Heart right ventricle (tissue), 16 donors: Measurements from ENCODE around the gene KLHL42. TPM values are rescaled to one million over a fixed set of nuclear protein-coding genes. Genes with fewer than 3 reads are reported as not detected.

ENCODE experiments used
- ATAC-seq, 8 donors: fragments of 200-7000 bp; cut with Tn5 transposase; one replicate each; pipeline ENCODE4 v1.9.1; 2020; ENCODE audit warnings: mild to moderate bottlenecking in 8 of 8, moderate library complexity in 8 of 8, moderate number of reproducible peaks in 1 of 8
- DNase-seq, 2 donors: peaks; one replicate each; pipeline ENCODE4 v3.0.0-alpha.2; 2020
- H3K27ac ChIP-seq, 10 donors: fragments of 200-600 bp; sonication (generic) in 2 of 10; one replicate each; pipeline versions ENCODE4 v1.5.0 to v1.8.0; 2020 to 2022; ENCODE audit warnings: mild to moderate bottlenecking in 3 of 10
- H3K27me3 ChIP-seq, 7 donors: fragments of 200-600 bp; one replicate each; pipeline ENCODE4 v1.8.0; 2021 to 2022; ENCODE audit warnings: mild to moderate bottlenecking in 2 of 7
- H3K36me3 ChIP-seq, 9 donors: fragments of 200-600 bp; sonication (generic) in 1 of 9; one replicate each; pipeline versions ENCODE4 v1.5.0 to v1.8.0; 2020 to 2022; ENCODE audit warnings: mild to moderate bottlenecking in 2 of 9
- H3K4me1 ChIP-seq, 9 donors: fragments of 200-600 bp; sonication (generic) in 1 of 9; one replicate each; pipeline versions ENCODE4 v1.5.0 to v1.8.0; 2020 to 2022; ENCODE audit warnings: mild to moderate bottlenecking in 4 of 9
- H3K4me3 ChIP-seq, 10 donors: fragments of 200-600 bp; sonication (generic) in 2 of 10; one replicate each; pipeline versions ENCODE4 v1.5.0 to v1.8.0; 2020 to 2022; ENCODE audit warnings: mild to moderate bottlenecking in 7 of 10, moderate library complexity in 2 of 10
- H3K9me3 ChIP-seq, 11 donors: fragments of 200-600 bp in 10 of 11; sonication (generic) in 2 of 11; one replicate each; pipeline versions ENCODE4 v1.5.0 to v1.8.0; 2013 to 2022; ENCODE audit warnings: mild to moderate bottlenecking in 2 of 11, control low read depth in 1 of 11, moderate library complexity in 1 of 11
- CTCF ChIP-seq, 9 donors: fragments of 200-600 bp; sonication (generic) in 2 of 9; IDR thresholded peaks; one replicate each; pipeline versions ENCODE4 v1.5.0 to v1.8.0; 2021 to 2022; ENCODE audit warnings: antibody characterized with exemption in 9 of 9, mild to moderate bottlenecking in 5 of 9, moderate library complexity in 1 of 9
- WGBS, 2 donors: extraction: QIAGEN DNeasy Blood & Tissue Kit; methylation state at CpG; one replicate each; pipeline ENCODE4 v1.1.7; 2013; ENCODE audit warnings: inconsistent platforms in 1 of 2; 5-methylcytosine and 5-hydroxymethylcytosine counted together
- intact Hi-C, 10 donors: fragments of 100-400 bp; cut with DNase I; formaldehyde crosslinking; loops; one replicate each; pipeline versions ENCODE4 v1.11.1 to v1.14.2; 2022
- polyA plus RNA-seq, 2 donors: library from polyadenylated mRNA; stranded (reverse); fragments of 200-250 nt; gene quantifications; one replicate each; pipeline ENCODE4 v1.2.3, GENCODE V29; 2013
- total RNA-seq, 10 donors: library from RNA; stranded (reverse); fragmentation: NEBNext Ultra II Directional in 3 of 10; extraction: Animal tissue kit (Norgen Biotek cat#: 25700) in 3 of 10; gene quantifications; one replicate each; pipeline versions ENCODE4 v1.2.1 to v1.2.4, GENCODE V29; 2021 to 2023
- donor health status: Arrhythmogenic right ventricular cardiomyopathy.
- donor health status: ischemic (EF 13 %, LVEDD 7.1; RV severe dilation, severe dysfunction).
- donor health status: healthy with polysubstance abuse.
- donor health status: DM: no; HTN: yes; CAD: no.
- donor health status: DM: no; HTN: no; CAD: no.
- donor health status: ischemic (EF 25% LVEDD 6.9; RV normal size, moderate dysfunction).
- donor health status: ischemic (EF 25% LVEDD 5.7; RV mildly dilated, moderate dysfunction).
- donor health status: healthy.
- donor health status: DM: yes; HTN: yes; CAD: no.
- donor health status: Ischemic cardiomyopathy.
- donor health status: ischemic (EF 35%, LVEDD 5.7; RV mildly dilated, moderate dysfunction).
- donor health status: nonischemic (EF 11% LVEDD 7.7; RV severe dilation, severe dysfunction).
- donor health status: DM: yes; HTN: yes; CAD: no.
- donor health status: PGD.
- donor health status: ischemic (EF 29% LVEDD 5.4; RV normal size, mild dysfunction).
- donor health status: nonischemic (EF 23%, LVEDD 6.1; RV moderate dilation, normal function).

Gene KLHL42
- total and polyA plus RNA-seq, 12 donors = 4.0 to 10.9 (median 6.4) TPM

GRCh38 chr12:27828196-27828595, 48.2 kb downstream of the KLHL42 start:
- no peak for ATAC-seq
- TF ChIP-seq CTCF (IDR thresholded peaks at IDR 0.05) = no peak
- WGBS, 2 donors = 92 to 94% methylated on average over 3 of the region's 3 CpGs
- Histone ChIP-seq H3K27me3 (peaks cover 0 to 7% (median 0%) of the 10 kb centered on the region in 7 donors), H3K4me1 (no peaks in the 10 kb centered on the region), H3K9me3 (no peaks in the 10 kb centered on the region), H3K4me3 (no peak overlapping the region), H3K27ac (no peak overlapping the region), H3K36me3 (no peaks in the 10 kb centered on the region)
- intact Hi-C loops = loop anchor here in 1 of 10 donors (10.0 kb wide), 1 partner anchor 117 kb away; no protein-coding TSS in a partner anchor
- no peak for DNase-seq

- no peaks in the 10 kb centered on the region for H3K27me3 ChIP-seq
- DNase-seq = no peak
Measured at GRCh38 chr12:27838543-27839185, 58.6 kb downstream of the KLHL42 start.

DNA sequence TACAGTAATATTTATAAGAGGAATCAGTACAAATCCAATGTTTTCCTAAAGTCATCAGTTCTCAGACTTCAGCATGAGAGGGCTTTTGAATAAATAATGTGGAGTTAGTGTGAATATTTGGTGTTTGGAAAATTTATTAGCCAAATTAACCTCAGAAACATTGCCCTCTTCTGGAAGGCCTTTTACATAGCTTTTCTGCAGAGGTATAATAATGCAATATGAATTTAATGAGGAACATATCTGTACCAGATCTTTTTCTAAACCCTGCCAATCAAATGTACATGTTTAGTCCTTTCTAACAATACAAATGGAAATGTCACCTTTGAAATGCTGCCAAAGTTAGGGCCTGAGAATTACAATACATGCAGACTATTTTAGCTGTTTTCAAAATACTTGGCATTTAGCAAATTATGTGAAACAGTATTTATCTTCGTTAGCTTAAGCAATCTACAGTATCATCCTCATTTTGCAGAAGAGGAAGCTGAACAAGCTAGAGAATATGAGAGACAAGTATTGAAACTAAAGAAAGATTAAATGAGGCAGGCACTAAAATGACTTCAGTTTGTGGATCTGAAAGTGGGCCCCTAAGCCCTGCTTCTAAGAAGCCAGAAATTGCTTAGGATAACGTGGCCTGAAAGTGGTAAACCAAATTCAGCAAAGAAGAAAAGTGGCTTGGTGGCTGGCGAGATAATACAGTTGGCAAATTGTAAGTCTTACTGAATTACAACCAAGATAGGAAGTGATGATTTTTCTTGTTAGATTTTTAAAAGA, 60.4 kb downstream of the KLHL42 start:
- Histone ChIP-seq H3K9me3 (no peaks in the 10 kb centered on the region), H3K4me3 (no peak overlapping the region), H3K36me3 (no peaks in the 10 kb centered on the region), H3K27me3 (no peaks in the 10 kb centered on the region), H3K4me1 (peaks cover 0 to 19% (median 6%) of the 10 kb centered on the region in 9 donors), H3K27ac (no peak overlapping the region)
- ATAC-seq = no peak
- no peak for DNase-seq
- TF ChIP-seq CTCF (IDR thresholded peaks at IDR 0.05) = peak in 6 of 9 donors; percentile 9 to 35 (median 26)
- WGBS, 2 donors = 74 to 91% methylated on average over 3 of the region's 3 CpGs
- intact Hi-C loops = no loop called here

More at GRCh38 chr12:27838543-27839185, 58.6 kb downstream of the KLHL42 start:
- 53 to 65% methylated on average over 2 of the region's 2 CpGs for WGBS, 2 donors
- intact Hi-C loops = no loop called here
- Histone ChIP-seq H3K4me3 (no peak overlapping the region), H3K27ac (no peak overlapping the region), H3K36me3 (no peaks in the 10 kb centered on the region), H3K9me3 (peaks cover 0 to 11% (median 5%) of the 10 kb centered on the region in 11 donors), H3K4me1 (peaks cover 0 to 8% (median 0%) of the 10 kb centered on the region in 9 donors)
- TF ChIP-seq CTCF (IDR thresholded peaks at IDR 0.05) = no peak
- ATAC-seq = no peak

- Histone ChIP-seq H3K36me3 (no peaks in the 10 kb centered on the region), H3K4me1 (peaks cover 0 to 19% (median 6%) of the 10 kb centered on the region in 9 donors), H3K4me3 (no peak overlapping the region), H3K27me3 (no peaks in the 10 kb centered on the region), H3K27ac (no peak overlapping the region), H3K9me3 (peaks cover 0 to 8% (median 0%) of the 10 kb centered on the region in 11 donors)
- intact Hi-C loops = no loop called here
- WGBS, 2 donors = 65 to 74% methylated on average over 5 of the region's 5 CpGs
- TF ChIP-seq CTCF (IDR thresholded peaks at IDR 0.05) = no peak
- ATAC-seq (no peak), DNase-seq (no peak)
Measured at GRCh38 chr12:27841392-27841882, 61.4 kb downstream of the KLHL42 start.
